Smooth muscle cell (in vitro differentiated cells): ENCODE data around the gene RINT1. TPM values are rescaled to one million over a fixed set of nuclear protein-coding genes. Genes with fewer than 3 reads are reported as not detected.

Experiments
- DNase-seq: peaks from one replicate; lab custom pipeline; 2025; ENCODE audit not compliant: unreplicated experiment; lab: John Stamatoyannopoulos, UW
- H2AFZ ChIP-seq: fragments of 200-600 bp; sonication (generic); 2 replicates; pipeline ENCODE4 v1.6.0; 2016; ENCODE audit warnings: antibody characterized with exemption, low read depth, mild to moderate bottlenecking
- H3F3A ChIP-seq: fragments of 200-600 bp; sonication (generic); 2 replicates; pipeline ENCODE4 v1.6.0; 2017; ENCODE audit warnings: antibody characterized with exemption, low read depth
- H3K27ac ChIP-seq: fragments of 200-600 bp; sonication (generic); 2 replicates; pipeline ENCODE4 v1.5.1; 2016; ENCODE audit warnings: low read depth, mild to moderate bottlenecking
- H3K27me3 ChIP-seq: fragments of 200-600 bp; sonication (generic); 2 replicates; pipeline ENCODE4 v1.6.1; 2016; ENCODE audit warnings: low read depth, mild to moderate bottlenecking
- H3K36me3 ChIP-seq: fragments of 200-600 bp; sonication (generic); 2 replicates; pipeline ENCODE4 v1.5.1; 2016; ENCODE audit warnings: low read depth
- H3K4me1 ChIP-seq: fragments of 200-600 bp; sonication (generic); 2 replicates; pipeline ENCODE4 v1.5.1; 2016; ENCODE audit warnings: low read depth
- H3K4me2 ChIP-seq: fragments of 200-600 bp; sonication (generic); 2 replicates; pipeline ENCODE4 v1.6.0; 2016; ENCODE audit warnings: mild to moderate bottlenecking
- H3K4me3 ChIP-seq: fragments of 200-600 bp; sonication (generic); 2 replicates; pipeline ENCODE4 v1.5.1; 2016; ENCODE audit warnings: mild to moderate bottlenecking
- H3K79me2 ChIP-seq: fragments of 200-600 bp; sonication (generic); 2 replicates; pipeline ENCODE4 v1.6.0; 2016; ENCODE audit warnings: low read depth, mild to moderate bottlenecking
- H3K9ac ChIP-seq: fragments of 200-600 bp; sonication (generic); 2 replicates; pipeline ENCODE4 v1.6.0; 2016; ENCODE audit warnings: low read depth
- H3K9me3 ChIP-seq: fragments of 200-600 bp; sonication (generic); replicated peaks from 2 replicates; pipeline ENCODE4 v1.5.1; 2016; ENCODE audit warnings: low read depth
- H4K20me1 ChIP-seq: fragments of 200-600 bp; sonication (generic); 2 replicates; pipeline ENCODE4 v1.6.0; 2016; ENCODE audit warnings: low read depth
- WGBS: methylation state at CpG from one replicate; pipeline ENCODE4 v1.1.7; 2016; ENCODE audit warnings: low lambda C conversion rate; 5-methylcytosine and 5-hydroxymethylcytosine counted together
- polyA plus RNA-seq: library from polyadenylated mRNA; unstranded; fragments of >200 nt; fragmentation: Nextera tagmentation; extraction: Ambion mirVana; gene quantifications from 2 replicates; pipeline ENCODE4 v1.2.1, GENCODE V29; 2016
- total RNA-seq: library from RNA; depleted of rRNA; stranded (reverse); fragments of >200 nt; gene quantifications from 2 replicates; pipeline ENCODE4 v1.2.3, GENCODE V29; 2014
- TF ChIP-seq, protein P1 (sequence below): fragments of 200-600 bp; sonication (generic); IDR thresholded peaks from 2 replicates; pipeline ENCODE4 v1.5.1; 2017; ENCODE audit warnings: borderline replicate concordance, mild to moderate bottlenecking, antibody characterized with exemption; ENCODE audit not compliant: insufficient read depth, poor library complexity, severe bottlenecking

RINT1 gene
- total and polyA plus RNA-seq, 2 experiments from 2014 or later: 18.9 to 22.4 TPM

DNA sequence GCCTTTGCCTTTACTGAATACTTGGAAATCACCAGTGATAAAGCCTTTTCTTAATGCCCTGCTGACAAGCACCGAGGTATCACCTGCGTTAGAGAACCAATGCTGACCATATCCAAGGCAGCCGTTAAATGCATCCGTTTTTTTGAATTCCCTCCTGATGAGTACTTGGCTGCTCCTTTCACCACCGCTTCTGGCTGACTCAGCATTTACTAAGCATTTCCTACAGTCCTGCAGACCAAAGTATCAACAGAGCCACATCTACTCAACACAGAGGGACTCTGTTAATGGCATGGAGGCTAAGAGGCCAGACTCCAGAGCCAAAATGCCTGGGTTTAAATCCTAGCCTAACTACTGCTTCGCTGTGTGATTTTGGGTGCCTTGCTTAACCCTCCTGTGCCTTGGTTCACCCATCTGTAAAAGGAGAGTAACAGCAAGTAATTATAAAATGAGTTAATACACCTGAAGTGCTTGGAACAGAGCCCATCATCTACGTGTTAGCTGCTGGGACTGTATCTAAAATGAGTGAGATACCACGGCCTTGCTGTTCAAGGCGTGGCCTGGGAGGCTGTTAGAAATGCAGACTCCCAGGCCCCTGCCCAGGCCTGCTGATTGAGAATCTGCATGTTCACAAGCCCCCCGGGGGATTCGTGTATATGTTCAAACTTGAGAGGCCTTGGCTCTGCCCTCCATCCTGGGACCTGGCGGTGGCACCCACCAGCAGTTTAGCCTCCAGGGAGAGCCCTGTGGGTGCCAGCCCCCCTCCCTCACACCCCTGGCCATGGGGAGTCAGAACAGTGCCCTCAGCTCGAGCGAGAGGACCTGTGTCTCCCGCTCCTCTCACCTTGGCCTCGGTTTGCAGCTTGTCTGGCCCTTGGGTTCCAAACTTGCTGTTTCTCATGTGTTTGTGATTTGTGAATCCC lies 80.1 kb downstream of the RINT1 start:
- Histone ChIP-seq H4K20me1 (no peaks in the 10 kb centered on the region), H3K4me3 (no peak overlapping the region), H3K27ac (no peak overlapping the region), H3K9ac (no peak overlapping the region), H3F3A (no peaks in the 10 kb centered on the region), H3K36me3 (no peaks in the 10 kb centered on the region), H3K27me3 (no peaks in the 10 kb centered on the region), H3K79me2 (no peaks in the 10 kb centered on the region), H3K4me2 (no peak overlapping the region), H3K4me1 (no peaks in the 10 kb centered on the region), H3K9me3 (no peaks in the 10 kb centered on the region), H2AFZ (no peak overlapping the region)
- TF ChIP-seq, protein P1, sequence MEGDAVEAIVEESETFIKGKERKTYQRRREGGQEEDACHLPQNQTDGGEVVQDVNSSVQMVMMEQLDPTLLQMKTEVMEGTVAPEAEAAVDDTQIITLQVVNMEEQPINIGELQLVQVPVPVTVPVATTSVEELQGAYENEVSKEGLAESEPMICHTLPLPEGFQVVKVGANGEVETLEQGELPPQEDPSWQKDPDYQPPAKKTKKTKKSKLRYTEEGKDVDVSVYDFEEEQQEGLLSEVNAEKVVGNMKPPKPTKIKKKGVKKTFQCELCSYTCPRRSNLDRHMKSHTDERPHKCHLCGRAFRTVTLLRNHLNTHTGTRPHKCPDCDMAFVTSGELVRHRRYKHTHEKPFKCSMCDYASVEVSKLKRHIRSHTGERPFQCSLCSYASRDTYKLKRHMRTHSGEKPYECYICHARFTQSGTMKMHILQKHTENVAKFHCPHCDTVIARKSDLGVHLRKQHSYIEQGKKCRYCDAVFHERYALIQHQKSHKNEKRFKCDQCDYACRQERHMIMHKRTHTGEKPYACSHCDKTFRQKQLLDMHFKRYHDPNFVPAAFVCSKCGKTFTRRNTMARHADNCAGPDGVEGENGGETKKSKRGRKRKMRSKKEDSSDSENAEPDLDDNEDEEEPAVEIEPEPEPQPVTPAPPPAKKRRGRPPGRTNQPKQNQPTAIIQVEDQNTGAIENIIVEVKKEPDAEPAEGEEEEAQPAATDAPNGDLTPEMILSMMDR: no peak
- DNase-seq: no peak
- 90% methylated on average over 16 of the region's 16 CpGs for WGBS

DNA sequence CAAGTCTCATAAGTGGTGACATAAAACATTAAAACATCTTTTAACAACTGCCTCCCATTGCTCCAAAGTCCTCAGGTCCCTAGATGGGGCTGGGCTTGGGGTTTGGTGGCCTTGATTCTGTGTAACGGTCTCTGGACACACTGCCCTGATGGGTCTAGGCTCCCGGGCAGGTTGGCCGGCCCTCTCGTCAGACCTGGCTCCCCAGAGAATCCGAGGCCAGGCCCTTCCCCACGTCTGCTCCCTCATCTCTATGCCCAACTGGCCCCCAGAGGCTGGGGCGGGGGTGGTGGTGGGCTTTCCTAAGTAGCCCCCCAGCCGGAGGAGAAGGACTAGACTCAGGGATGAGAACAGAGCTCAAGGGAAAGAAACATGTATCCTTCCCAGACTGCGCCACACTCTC lies 80.8 kb downstream of the RINT1 start:
- H3K27me3 ChIP-seq: no peaks in the 10 kb centered on the region
- DNase-seq: no peak
- no peaks in the 10 kb centered on the region for H3K4me1 ChIP-seq
- no peaks in the 10 kb centered on the region for H4K20me1 ChIP-seq
- no peaks in the 10 kb centered on the region for H3K9me3 ChIP-seq
- H2AFZ ChIP-seq: no peak overlapping the region
- H3K4me3 ChIP-seq: no peak overlapping the region
- no peaks in the 10 kb centered on the region for H3K36me3 ChIP-seq
- WGBS: 93% methylated on average over 9 of the region's 9 CpGs
- no peak overlapping the region for H3K4me2 ChIP-seq
- H3F3A ChIP-seq: no peaks in the 10 kb centered on the region
- H3K9ac ChIP-seq: no peak overlapping the region
- no peak overlapping the region for H3K27ac ChIP-seq
- TF ChIP-seq, protein P1: no peak
- H3K79me2 ChIP-seq: no peaks in the 10 kb centered on the region

DNA sequence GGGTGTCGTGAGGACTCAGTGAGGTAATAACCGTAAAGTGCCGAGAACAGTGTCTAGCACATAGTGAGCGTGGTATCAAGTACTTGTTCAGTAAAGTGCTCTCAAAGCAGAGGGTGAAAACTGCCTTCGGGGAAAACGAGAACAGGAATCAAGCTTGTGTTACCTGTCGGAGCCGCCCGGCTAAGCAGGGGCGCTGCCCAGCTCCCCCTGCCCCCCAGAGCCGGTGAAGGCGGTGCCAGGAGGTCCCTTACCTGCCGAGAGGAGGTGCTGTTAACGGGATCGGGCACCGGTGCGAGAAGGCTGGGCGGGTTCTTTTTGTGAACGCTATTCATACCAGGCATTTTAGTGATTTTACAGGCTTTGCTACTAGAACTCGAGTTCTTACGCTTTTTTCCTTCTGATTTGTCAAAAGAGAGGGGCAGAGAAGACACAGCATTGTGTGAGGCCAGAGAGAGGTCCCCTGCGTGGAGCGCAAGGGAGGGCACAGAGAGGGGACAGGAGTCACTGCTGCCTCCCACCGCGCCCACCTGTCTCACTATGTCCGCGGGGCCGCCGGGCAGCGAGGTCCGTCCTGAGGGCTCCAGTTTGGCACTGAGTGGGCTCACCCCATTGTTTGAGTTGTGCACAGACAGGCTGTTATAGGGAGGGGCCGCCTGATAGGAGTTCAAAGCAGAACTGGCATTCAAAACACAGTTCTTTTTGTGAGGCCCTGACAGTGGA lies 81.8 kb downstream of the RINT1 start:
- no peak for DNase-seq
- TF ChIP-seq, protein P1: no peak
- 97% methylated on average over 32 of the region's 32 CpGs for WGBS

More for the DNA sequence above, 81.8 kb downstream of the RINT1 start:
- H2AFZ ChIP-seq: no peak overlapping the region
- no peak overlapping the region for H3K9ac ChIP-seq
- no peaks in the 10 kb centered on the region for H3K79me2 ChIP-seq
- no peak overlapping the region for H3K27ac ChIP-seq
- H3F3A ChIP-seq: no peaks in the 10 kb centered on the region
- H3K4me3 ChIP-seq: no peak overlapping the region
- H3K27me3 ChIP-seq: no peaks in the 10 kb centered on the region
- H3K36me3 ChIP-seq: no peaks in the 10 kb centered on the region
- no peak overlapping the region for H3K4me2 ChIP-seq
- H3K9me3 ChIP-seq: no peaks in the 10 kb centered on the region
- no peaks in the 10 kb centered on the region for H3K4me1 ChIP-seq
- no peaks in the 10 kb centered on the region for H4K20me1 ChIP-seq
